ENCODE measurements around the gene P2RY2. TPM values are rescaled to one million over a fixed set of nuclear protein-coding genes. Genes with fewer than 3 reads are reported as not detected.
A peak's percentile ranks its signal among the peaks of the same experiment; 100 is the strongest.

P2RY2 gene
- polyA plus RNA-seq, 2 of the 4 experiments (the other 2 are of a cell fraction): 3.7 to 6.4 TPM

DNA sequence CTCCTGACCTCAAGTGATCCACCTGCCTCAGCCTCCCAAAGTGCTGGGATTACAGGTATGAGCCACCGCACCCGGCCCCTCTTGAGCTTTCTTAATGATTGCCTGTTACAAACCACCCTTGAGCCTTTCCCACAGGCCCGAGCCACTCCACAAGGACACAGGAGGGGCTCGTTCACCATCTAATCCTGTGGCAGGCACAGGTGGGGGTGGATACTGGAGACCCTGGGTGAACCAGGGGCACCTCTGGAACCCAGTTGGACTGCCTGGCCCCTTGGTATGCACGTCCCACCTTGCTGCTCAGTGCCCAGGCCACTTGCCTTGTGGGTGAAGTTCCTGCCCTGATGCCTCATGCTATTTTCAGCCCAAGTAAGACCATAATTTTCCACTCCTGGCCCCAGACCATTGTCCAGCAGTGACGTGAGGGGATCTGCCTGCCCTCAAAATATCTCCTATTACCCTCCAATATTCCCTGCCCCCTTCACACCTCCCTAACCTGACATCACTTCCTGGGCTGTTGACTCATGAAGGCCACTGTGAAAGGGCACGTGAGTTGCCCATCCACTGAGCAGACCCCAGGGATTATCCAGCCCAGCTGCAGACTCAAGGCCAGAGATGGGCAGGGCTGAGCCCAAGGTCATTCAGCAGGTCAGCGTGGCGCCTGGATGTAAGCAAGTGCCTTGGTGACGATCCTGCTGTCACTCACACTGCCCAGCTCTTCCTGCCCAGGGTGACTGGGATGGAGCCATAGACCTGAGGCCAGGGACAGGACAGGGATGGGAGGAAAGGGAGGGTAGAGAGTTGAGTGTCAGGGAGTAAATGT lies 19.6 kb downstream of the P2RY2 start (continued):
- TF ChIP-seq HMGXB4 (CRISPR knock-in tag; IDR thresholded peaks at IDR 0.05; ENCODE audit: borderline replicate concordance): no peak

DNA sequence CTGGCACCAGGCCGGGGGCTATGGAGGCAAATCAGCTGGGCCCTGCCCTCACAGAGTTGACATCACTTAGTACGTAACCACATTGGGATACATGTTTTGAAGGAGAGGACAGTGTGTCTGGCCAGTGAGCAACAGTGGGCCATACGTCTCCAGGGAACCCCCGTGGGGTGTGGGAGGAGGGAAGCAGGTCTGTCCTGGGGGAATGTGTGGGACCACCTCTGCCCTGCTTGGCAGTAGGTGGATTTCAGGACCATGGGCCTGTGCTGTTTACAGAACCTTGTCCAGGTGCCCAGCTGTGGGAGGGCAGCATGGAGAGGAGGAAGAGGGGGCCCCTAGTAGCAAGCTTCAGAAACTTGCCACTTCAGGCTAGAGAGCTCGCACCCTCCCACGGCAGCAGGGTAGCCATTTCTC lies 21.0 kb downstream of the P2RY2 start:
- Histone ChIP-seq H3K27ac (no peak overlapping the region), H3K9me3 (no peaks in the 10 kb centered on the region), H3K4me2 (no peak overlapping the region), H3K4me3 (no peak overlapping the region), H3K4me1 (peaks cover 22% of the 10 kb centered on the region; the same call in 2 of the 3 replicates)
- ATAC-seq (no peak), DNase-seq (ENCODE audit: low read depth in 1 of 2, low spot score in 1 of 2) (no peak), FAIRE-seq (no peak)
- CTCF ChIA-PET: interaction anchor here (1.1 to 9.2 kb wide), 7 partner anchors 11 to 409 kb away, joined by 3 to 122 read pairs (median 49); no protein-coding TSS in a partner anchor
- POLR2A ChIA-PET: no interaction called here
- TF ChIP-seq CEBPB (IDR thresholded peaks at IDR 0.05): no peak
- TF ChIP-seq ATOH8 (CRISPR knock-in tag; IDR thresholded peaks at IDR 0.05; ENCODE audit: low read depth): no peak
- TF ChIP-seq TFCP2L1 (CRISPR knock-in tag; IDR thresholded peaks at IDR 0.05): no peak
- TF ChIP-seq, protein P1, sequence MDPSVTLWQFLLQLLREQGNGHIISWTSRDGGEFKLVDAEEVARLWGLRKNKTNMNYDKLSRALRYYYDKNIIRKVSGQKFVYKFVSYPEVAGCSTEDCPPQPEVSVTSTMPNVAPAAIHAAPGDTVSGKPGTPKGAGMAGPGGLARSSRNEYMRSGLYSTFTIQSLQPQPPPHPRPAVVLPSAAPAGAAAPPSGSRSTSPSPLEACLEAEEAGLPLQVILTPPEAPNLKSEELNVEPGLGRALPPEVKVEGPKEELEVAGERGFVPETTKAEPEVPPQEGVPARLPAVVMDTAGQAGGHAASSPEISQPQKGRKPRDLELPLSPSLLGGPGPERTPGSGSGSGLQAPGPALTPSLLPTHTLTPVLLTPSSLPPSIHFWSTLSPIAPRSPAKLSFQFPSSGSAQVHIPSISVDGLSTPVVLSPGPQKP (IDR thresholded peaks at IDR 0.05; ENCODE audit: low read depth, low read length): no peak
- TF ChIP-seq FOXS1 (CRISPR knock-in tag; IDR thresholded peaks at IDR 0.05): no peak
- TF ChIP-seq RAD21 (conservative IDR thresholded peaks at IDR 0.05 in 1 of 2, IDR thresholded peaks at IDR 0.05 in 1 of 2): no peak
- TF ChIP-seq, protein P2, sequence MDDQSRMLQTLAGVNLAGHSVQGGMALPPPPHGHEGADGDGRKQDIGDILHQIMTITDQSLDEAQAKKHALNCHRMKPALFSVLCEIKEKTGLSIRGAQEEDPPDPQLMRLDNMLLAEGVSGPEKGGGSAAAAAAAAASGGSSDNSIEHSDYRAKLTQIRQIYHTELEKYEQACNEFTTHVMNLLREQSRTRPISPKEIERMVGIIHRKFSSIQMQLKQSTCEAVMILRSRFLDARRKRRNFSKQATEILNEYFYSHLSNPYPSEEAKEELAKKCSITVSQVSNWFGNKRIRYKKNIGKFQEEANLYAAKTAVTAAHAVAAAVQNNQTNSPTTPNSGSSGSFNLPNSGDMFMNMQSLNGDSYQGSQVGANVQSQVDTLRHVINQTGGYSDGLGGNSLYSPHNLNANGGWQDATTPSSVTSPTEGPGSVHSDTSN (IDR thresholded peaks at IDR 0.05): no peak
- TF ChIP-seq HEYL (CRISPR knock-in tag; IDR thresholded peaks at IDR 0.05): no peak
- 87% methylated on average over 6 of the region's 6 CpGs for WGBS (ENCODE audit: missing lambda C conversion rate)

DNA sequence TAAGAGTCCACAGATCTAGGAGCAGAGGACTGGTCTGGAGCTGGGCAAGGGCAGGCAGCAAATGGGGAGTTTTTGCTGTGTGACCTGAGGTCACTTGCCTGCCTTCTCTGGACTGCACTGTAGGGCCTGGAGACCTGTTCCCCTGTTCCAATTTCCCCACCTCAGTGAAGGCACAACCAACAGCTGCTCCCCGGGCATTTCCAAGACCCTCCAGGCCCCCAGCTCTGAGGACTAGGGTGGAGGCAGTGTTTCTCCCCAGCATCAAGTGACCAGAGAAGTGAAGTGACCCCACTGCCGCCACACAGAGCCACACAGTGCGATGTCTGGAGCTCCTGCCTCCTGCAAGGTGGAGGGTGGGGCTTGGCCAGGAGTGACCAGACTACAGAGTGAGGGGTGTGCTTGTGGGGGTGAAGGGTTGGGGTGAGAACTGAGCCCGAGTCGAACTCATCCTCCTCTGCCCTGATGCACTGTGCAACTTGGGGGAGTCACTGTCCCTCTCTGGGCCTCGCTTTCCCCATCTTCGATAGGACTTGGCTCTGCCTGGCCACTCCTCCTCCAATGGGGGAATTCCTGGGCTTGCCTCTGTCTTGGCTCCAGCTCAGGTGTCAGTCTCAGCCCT lies 21.6 kb downstream of the P2RY2 start:
- POLR2A ChIA-PET: no interaction called here
- no peak overlapping the region for H3K4me2 ChIP-seq
- no peak for FAIRE-seq
- peak overlapping the region in 1 of 2 experiments; percentile 44; a peak in 2 of 6 replicates for H3K27ac ChIP-seq
- no peaks in the 10 kb centered on the region for H3K9me3 ChIP-seq
- peaks cover 22% of the 10 kb centered on the region; the same call in 2 of the 3 replicates for H3K4me1 ChIP-seq
- DNase-seq (ENCODE audit: low read depth in 1 of 2, low spot score in 1 of 2): no peak
- no peak for ATAC-seq
- 80% methylated on average over 5 of the region's 7 CpGs for WGBS (ENCODE audit: missing lambda C conversion rate)
- no peak overlapping the region for H3K4me3 ChIP-seq
- CTCF ChIA-PET: interaction anchor here (1.1 to 9.2 kb wide), 8 partner anchors 12 to 410 kb away, joined by 3 to 122 read pairs (median 47); no protein-coding TSS in a partner anchor
- no peak for TF ChIP-seq JUNB (IDR thresholded peaks at IDR 0.05)
- TF ChIP-seq NPAS2 (CRISPR knock-in tag; IDR thresholded peaks at IDR 0.05; ENCODE audit: borderline replicate concordance): no peak
- TF ChIP-seq BCL3 (IDR thresholded peaks at IDR 0.05): no peak
- TF ChIP-seq FOXS1 (CRISPR knock-in tag; IDR thresholded peaks at IDR 0.05): no peak
- TF ChIP-seq CEBPB (IDR thresholded peaks at IDR 0.05): no peak
- TF ChIP-seq KDM1A (IDR thresholded peaks at IDR 0.05; ENCODE audit: low read depth): no peak
- TF ChIP-seq CBX2 (IDR thresholded peaks at IDR 0.05; ENCODE audit: borderline replicate concordance, low read depth): no peak
- TF ChIP-seq NFE2L2 (conservative IDR thresholded peaks at IDR 0.05; ENCODE audit: low read length): no peak
- no peak for TF ChIP-seq SREBF2 (IDR thresholded peaks at IDR 0.05)
- no peak for TF ChIP-seq TFCP2L1 (CRISPR knock-in tag; IDR thresholded peaks at IDR 0.05)
- no peak for TF ChIP-seq RCOR1 (IDR thresholded peaks at IDR 0.05; ENCODE audit: low read depth, low read length)
- TF ChIP-seq HMGXB4 (CRISPR knock-in tag; IDR thresholded peaks at IDR 0.05; ENCODE audit: borderline replicate concordance): no peak
- TF ChIP-seq ESRRA (IDR thresholded peaks at IDR 0.05; ENCODE audit: borderline replicate concordance, low read length): no peak
- TF ChIP-seq RAD21 (conservative IDR thresholded peaks at IDR 0.05 in 1 of 2, IDR thresholded peaks at IDR 0.05 in 1 of 2): no peak

All from A549 (cell line).